ENCODE measurements around the gene VSIG1. TPM values are rescaled to one million over a fixed set of nuclear protein-coding genes. Genes with fewer than 3 reads are reported as not detected.
A peak's percentile ranks its signal among the peaks of the same experiment; 100 is the strongest.

Gene VSIG1
- total and polyA plus RNA-seq, 2 of the 4 experiments (the other 2 are of a cell fraction) = not detected

DNA sequence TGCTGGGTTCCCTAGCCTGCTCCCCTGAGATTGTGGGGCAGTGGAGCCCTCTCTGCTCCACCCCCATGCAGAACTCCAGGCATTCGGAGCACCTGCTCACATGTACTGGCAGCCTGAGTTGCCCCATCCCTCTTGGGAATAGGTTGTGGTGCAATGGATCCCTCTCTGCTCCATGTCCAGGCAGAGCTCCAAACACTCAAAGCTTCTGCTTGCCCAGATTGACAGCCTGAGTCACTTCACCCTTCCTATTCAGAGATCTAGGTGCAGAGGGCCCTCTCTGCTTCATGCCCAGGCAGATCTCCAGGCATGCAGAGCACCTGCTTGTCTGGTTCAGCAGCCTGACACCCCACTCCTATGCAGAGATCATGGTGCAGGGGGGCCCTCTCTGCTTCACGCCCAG lies 44.1 kb upstream of the VSIG1 start:
- H2AK9ac ChIP-seq (replicated peaks; ENCODE audit: low read depth, low read length, poor library complexity) = no peak overlapping the region
- BruUV-seq (replicated peaks) = no TSS peak
- no peak overlapping the region for H3K4me3 ChIP-seq (ENCODE audit: insufficient read depth, low read depth, low read length)
- H3K23ac ChIP-seq (ENCODE audit: low read depth, low read length) = no peak overlapping the region
- no peaks in the 10 kb centered on the region for H3K4me1 ChIP-seq (ENCODE audit: control insufficient read depth, insufficient read depth, low read length)
- no peak overlapping the region for H3K27ac ChIP-seq (ENCODE audit: insufficient read depth, low read length)
- no peak for DNase-seq
- H2BK15ac ChIP-seq (ENCODE audit: low read depth, low read length) = no peak overlapping the region
- no peak overlapping the region for H2BK5ac ChIP-seq (ENCODE audit: low read depth, low read length, poor library complexity, severe bottlenecking)
- H3K9ac ChIP-seq (ENCODE audit: low read depth, low read length) = no peak overlapping the region
- H2AFZ ChIP-seq (replicated peaks; ENCODE audit: low read length, poor library complexity) = peak overlapping the region; percentile 6
- ChIA-PET CTCF (no interaction called here), POLR2A (ENCODE audit: unreplicated experiment) (no interaction called here)
- H3K4ac ChIP-seq (ENCODE audit: low read depth, low read length) = no peak overlapping the region
- H3K14ac ChIP-seq (replicated peaks; ENCODE audit: low read depth, low read length) = no peak overlapping the region
- no peak overlapping the region for H3K18ac ChIP-seq (ENCODE audit: low read depth, low read length)
- no peak overlapping the region for H3K4me2 ChIP-seq (ENCODE audit: low read depth, low read length)
- intact Hi-C loops (cut with micrococcal nuclease) = loop anchor here (10.0 kb wide), 1 partner anchor 976 kb away; no protein-coding TSS in a partner anchor
- H2AK5ac ChIP-seq (ENCODE audit: low read depth, low read length) = no peak overlapping the region
- no peaks in the 10 kb centered on the region; the same call in 1 of the 2 replicates for H3K9me3 ChIP-seq (ENCODE audit: control insufficient read depth, insufficient read depth, low read length)
- H2BK20ac ChIP-seq (ENCODE audit: low read depth, low read length) = no peak overlapping the region
- H3K36me3 ChIP-seq (ENCODE audit: control insufficient read depth, insufficient read depth, low read length) = no peaks in the 10 kb centered on the region
- no peak overlapping the region for H3K56ac ChIP-seq (ENCODE audit: extremely low read depth, insufficient read depth, low read length)
- H4K8ac ChIP-seq (ENCODE audit: low read depth in 2 of 2, low read length in 2 of 2) = no peak overlapping the region
- no peaks in the 10 kb centered on the region for H3K79me1 ChIP-seq (ENCODE audit: low read depth in 1 of 2, low read length in 2 of 2)
- no peaks in the 10 kb centered on the region for H4K20me1 ChIP-seq (ENCODE audit: insufficient read depth, low read length)
- no peak overlapping the region for H4K91ac ChIP-seq (ENCODE audit: insufficient read depth, low read depth, low read length)
- in situ Hi-C loops (cut with MboI; ENCODE audit: low sequenced_read_pairs) = no loop called here
- no peak overlapping the region for H2BK120ac ChIP-seq (ENCODE audit: low read depth, low read length)
- no peak for ATAC-seq (ENCODE audit: low read depth)
- H3K27me3 ChIP-seq (ENCODE audit: control insufficient read depth, insufficient read depth, low read length) = peaks cover 2% of the 10 kb centered on the region
- no peak for TF ChIP-seq RFX5 (IDR thresholded peaks at IDR 0.05; ENCODE audit: low read depth, low read length)
- no peak for TF ChIP-seq MAFK (IDR thresholded peaks at IDR 0.05; ENCODE audit: low read depth, low read length)
- TF ChIP-seq, protein P1, sequence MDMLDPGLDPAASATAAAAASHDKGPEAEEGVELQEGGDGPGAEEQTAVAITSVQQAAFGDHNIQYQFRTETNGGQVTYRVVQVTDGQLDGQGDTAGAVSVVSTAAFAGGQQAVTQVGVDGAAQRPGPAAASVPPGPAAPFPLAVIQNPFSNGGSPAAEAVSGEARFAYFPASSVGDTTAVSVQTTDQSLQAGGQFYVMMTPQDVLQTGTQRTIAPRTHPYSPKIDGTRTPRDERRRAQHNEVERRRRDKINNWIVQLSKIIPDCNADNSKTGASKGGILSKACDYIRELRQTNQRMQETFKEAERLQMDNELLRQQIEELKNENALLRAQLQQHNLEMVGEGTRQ (IDR thresholded peaks at IDR 0.05; ENCODE audit: low read depth, low read length) = no peak
- TF ChIP-seq NFE2L2 (IDR thresholded peaks at IDR 0.05; ENCODE audit: low read depth, low read length) = no peak
- TF ChIP-seq CHD1 (IDR thresholded peaks at IDR 0.05; ENCODE audit: low read depth, low read length) = no peak
- no peak for TF ChIP-seq SMC3 (IDR thresholded peaks at IDR 0.05; ENCODE audit: low read depth, low read length)
- TF ChIP-seq BHLHE40 (IDR thresholded peaks at IDR 0.05; ENCODE audit: low read depth, low read length) = no peak
- dilution Hi-C loops (cut with HindIII; ENCODE audit: low sequenced_read_pairs, unreplicated experiment) = no loop called here
- no CpG with 5 or more reads among the region's 2 CpGs for WGBS, 2 experiments (ENCODE audit: extremely low coverage in 2 of 2, insufficient read length in 1 of 2)
- H4K5ac ChIP-seq (ENCODE audit: low read depth, low read length) = no peak overlapping the region
- no peaks in the 10 kb centered on the region for H3K9me1 ChIP-seq (ENCODE audit: insufficient read depth, low read length)

Measured in IMR-90 (cell line).